OCI-LY7 (cell line): ENCODE data around the gene CHRNA3.
"Not testable (repeated sequence)": the region's sequence is repeated elsewhere in the genome, so short reads cannot be mapped to it uniquely, and the experiment has no call there.

Source experiments
- EZH2phosphoT487 ChIP-seq: fragments of 200-600 bp; sonication (generic); IDR thresholded peaks from 2 replicates; pipeline ENCODE4 v1.6.1; 2018; ENCODE audit warnings: low read depth, borderline replicate concordance, mild to moderate bottlenecking, mixed run types, antibody characterized with exemption, low read length, moderate library complexity, mixed read lengths
- TF ChIP-seq, protein P1 (sequence below): fragments of 200-600 bp; sonication (generic); conservative IDR thresholded peaks from 2 replicates; pipeline ENCODE4 v1.5.1; 2014; ENCODE audit warnings: mild to moderate bottlenecking, antibody characterized with exemption, low read length, moderate library complexity, mixed read lengths

DNA sequence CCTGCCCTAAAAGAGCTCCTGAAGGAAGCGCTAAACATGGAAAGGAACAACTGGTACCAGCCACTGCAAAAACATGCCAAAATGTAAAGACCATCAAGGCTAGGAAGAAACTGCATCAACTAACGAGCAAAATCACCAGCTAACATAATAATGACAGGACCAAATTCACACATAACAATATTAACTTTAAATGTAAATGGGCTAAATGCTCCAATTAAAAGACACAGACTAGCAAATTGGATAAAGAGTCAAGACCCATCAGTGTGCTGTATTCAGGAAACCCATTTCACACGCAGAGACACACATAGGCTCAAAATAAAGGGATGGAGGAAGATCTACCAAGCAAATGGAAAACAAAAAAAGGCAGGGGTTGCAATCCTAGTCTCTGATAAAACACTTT, 11.2 kb downstream of the CHRNA3 start:
- TF ChIP-seq, protein P1, sequence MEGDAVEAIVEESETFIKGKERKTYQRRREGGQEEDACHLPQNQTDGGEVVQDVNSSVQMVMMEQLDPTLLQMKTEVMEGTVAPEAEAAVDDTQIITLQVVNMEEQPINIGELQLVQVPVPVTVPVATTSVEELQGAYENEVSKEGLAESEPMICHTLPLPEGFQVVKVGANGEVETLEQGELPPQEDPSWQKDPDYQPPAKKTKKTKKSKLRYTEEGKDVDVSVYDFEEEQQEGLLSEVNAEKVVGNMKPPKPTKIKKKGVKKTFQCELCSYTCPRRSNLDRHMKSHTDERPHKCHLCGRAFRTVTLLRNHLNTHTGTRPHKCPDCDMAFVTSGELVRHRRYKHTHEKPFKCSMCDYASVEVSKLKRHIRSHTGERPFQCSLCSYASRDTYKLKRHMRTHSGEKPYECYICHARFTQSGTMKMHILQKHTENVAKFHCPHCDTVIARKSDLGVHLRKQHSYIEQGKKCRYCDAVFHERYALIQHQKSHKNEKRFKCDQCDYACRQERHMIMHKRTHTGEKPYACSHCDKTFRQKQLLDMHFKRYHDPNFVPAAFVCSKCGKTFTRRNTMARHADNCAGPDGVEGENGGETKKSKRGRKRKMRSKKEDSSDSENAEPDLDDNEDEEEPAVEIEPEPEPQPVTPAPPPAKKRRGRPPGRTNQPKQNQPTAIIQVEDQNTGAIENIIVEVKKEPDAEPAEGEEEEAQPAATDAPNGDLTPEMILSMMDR = not testable (repeated sequence)
- TF ChIP-seq EZH2phosphoT487 = not testable (repeated sequence)
